K562 (cell line): Measurements from ENCODE around the gene ZNF646. TPM values are rescaled to one million over a fixed set of nuclear protein-coding genes. Genes with fewer than 3 reads are reported as not detected.
A peak's percentile ranks its signal among the peaks of the same experiment; 100 is the strongest.

ENCODE experiments used
- CCAR2 ChIP-seq: fragments of 200-400 bp; formaldehyde crosslinking; IDR thresholded peaks from 2 replicates; pipeline ENCODE4 v1.6.1; 2017; ENCODE audit warnings: mild to moderate bottlenecking, low read depth, low read length
- DPF2 ChIP-seq: fragments of 450-650 bp; IDR thresholded peaks from 2 replicates; pipeline ENCODE4 v1.6.1; 2016
- FOXP4 ChIP-seq: sonication (generic); formaldehyde crosslinking; IDR thresholded peaks from 2 replicates; pipeline ENCODE4 v1.8.0; 2022; ENCODE audit warnings: mild to moderate bottlenecking, missing genetic modification reagents, borderline replicate concordance
- HDGF ChIP-seq: fragments of 450-650 bp; IDR thresholded peaks from 2 replicates; pipeline ENCODE4 v1.6.1; 2016
- KHSRP ChIP-seq: fragments of 450-650 bp; IDR thresholded peaks from 2 replicates; pipeline ENCODE4 v1.6.1; 2017
- L3MBTL2 ChIP-seq: fragments of 450-650 bp; IDR thresholded peaks from 2 replicates; pipeline ENCODE4 v1.6.1; 2016; ENCODE audit warnings: mild to moderate bottlenecking, moderate library complexity
- MXI1 ChIP-seq: IDR thresholded peaks from 2 replicates; pipeline ENCODE4 v1.6.1; 2011; ENCODE audit warnings: low read depth, mild to moderate bottlenecking, improper control_type of control experiment, low read length
- MYNN ChIP-seq, 2 experiments: sonication (generic); formaldehyde crosslinking in 1 of 2; IDR thresholded peaks; 2 replicates each; pipeline versions ENCODE4 v1.5.0 to v1.6.1; 2016 to 2020; ENCODE audit warnings: antibody characterized with exemption in 1 of 2, missing genetic modification reagents in 1 of 2
- NEUROD1 ChIP-seq: fragments of 150-350 bp; IDR thresholded peaks from 2 replicates; pipeline ENCODE4 v1.6.1; 2014; ENCODE audit warnings: borderline replicate concordance, low read length, low read depth; ENCODE audit not compliant: partially characterized antibody
- NFIC ChIP-seq: fragments of 450-650 bp; IDR thresholded peaks from 2 replicates; pipeline ENCODE4 v1.6.1; 2017; ENCODE audit warnings: mild to moderate bottlenecking, inconsistent platforms
- POLR2AphosphoS5 ChIP-seq: IDR thresholded peaks from 2 replicates; pipeline ENCODE4 v1.6.1; 2011; ENCODE audit warnings: mild to moderate bottlenecking, low read depth, low read length, moderate library complexity; ENCODE audit not compliant: control insufficient read depth, insufficient read depth
- RAD21 ChIP-seq, 2 experiments: fragments of 250-450 bp in 1 of 2; fragments of 450-650 bp in 1 of 2; sonication (Bioruptor Pico) in 1 of 2; formaldehyde crosslinking in 1 of 2; IDR thresholded peaks in 1 of 2; conservative IDR thresholded peaks in 1 of 2; 2 replicates each; pipeline versions ENCODE4 v1.4.0 to v1.8.0; 2020 to 2022; ENCODE audit warnings: mild to moderate bottlenecking in 2 of 2, moderate library complexity in 1 of 2
- SRSF1 ChIP-seq: fragments of 200-400 bp; formaldehyde crosslinking; IDR thresholded peaks from 2 replicates; pipeline ENCODE4 v1.6.1; 2017; ENCODE audit warnings: mild to moderate bottlenecking, low read depth, low read length, moderate library complexity
- TOE1 ChIP-seq, 2 experiments: fragments of 450-650 bp in 1 of 2; sonication (generic) in 1 of 2; formaldehyde crosslinking in 1 of 2; IDR thresholded peaks; 2 replicates each; pipeline versions ENCODE4 v1.7.1 to v1.8.0; 2016 to 2022; ENCODE audit warnings: borderline replicate concordance in 2 of 2, mild to moderate bottlenecking in 2 of 2, antibody characterized with exemption in 1 of 2, inconsistent platforms in 1 of 2, low read depth in 1 of 2, missing genetic modification reagents in 1 of 2, moderate library complexity in 1 of 2
- ZNF134 ChIP-seq: fragments of 250-450 bp; sonication (Bioruptor Pico); conservative IDR thresholded peaks from 2 replicates; pipeline ENCODE4 v1.4.0; 2020
- ZNF174 ChIP-seq: fragments of 250-450 bp; sonication (Bioruptor Pico); IDR thresholded peaks from 2 replicates; pipeline ENCODE4 v1.4.0; 2020; ENCODE audit warnings: mild to moderate bottlenecking
- ZNF184 ChIP-seq: sonication (generic); formaldehyde crosslinking; IDR thresholded peaks from 2 replicates; pipeline ENCODE4 v1.5.0; 2020; ENCODE audit warnings: missing genetic modification reagents
- ZNF263 ChIP-seq: sonication (generic); formaldehyde crosslinking; IDR thresholded peaks from 2 replicates; pipeline ENCODE4 v1.8.0; 2022; ENCODE audit warnings: mild to moderate bottlenecking, missing genetic modification reagents, borderline replicate concordance
- ZNF668 ChIP-seq: fragments of 250-450 bp; sonication (Bioruptor Pico); IDR thresholded peaks from 2 replicates; pipeline ENCODE4 v1.8.0; 2022; ENCODE audit warnings: mild to moderate bottlenecking, inconsistent platforms
- ZNF717 ChIP-seq: fragments of 250-450 bp; sonication (Bioruptor Pico); IDR thresholded peaks from 2 replicates; pipeline ENCODE4 v1.5.0; 2021
- ZNF79 ChIP-seq: fragments of 250-450 bp; sonication (Bioruptor Pico); IDR thresholded peaks from 2 replicates; pipeline ENCODE4 v1.4.0; 2020; ENCODE audit warnings: low read depth, mild to moderate bottlenecking, moderate library complexity
- ZSCAN29 ChIP-seq: fragments of 450-650 bp; IDR thresholded peaks from 2 replicates; pipeline ENCODE4 v1.6.1; 2017
- polyA plus RNA-seq, 8 experiments: library from polyadenylated mRNA; depleted of rRNA in 4 of 8; stranded (reverse) in 5 of 8; unstranded in 3 of 8; fragments of >200 nt; fragmentation: Nextera tagmentation in 2 of 8; fragmentation: Illumina TruSeq in 1 of 8; extraction: Ambion mirVana in 2 of 8; extraction: Trizol in 1 of 8; gene quantifications; 2 replicates each; pipeline versions ENCODE4 v1.2.1 to v1.2.3, GENCODE V29; 2011 to 2014; ENCODE audit warnings: inconsistent platforms in 1 of 8, missing spikeins in 1 of 8
- total RNA-seq, 7 experiments: library from RNA; depleted of rRNA in 6 of 7; stranded (reverse); fragments of >200 nt in 6 of 7; fragmentation: Illumina TruSeq in 2 of 7; extraction: Trizol in 2 of 7; gene quantifications; 2 replicates each; pipeline versions ENCODE4 v1.2.1 to v1.2.3, GENCODE V29; 2011 to 2021; ENCODE audit warnings: low replicate concordance in 1 of 7
- TF ChIP-seq, protein P1 (sequence below): sonication (generic); formaldehyde crosslinking; IDR thresholded peaks from 2 replicates; pipeline ENCODE4 v1.9.0; 2022; ENCODE audit warnings: mild to moderate bottlenecking, missing genetic modification reagents
- TF ChIP-seq, protein P2 (sequence below): fragments of 250-450 bp; sonication (Bioruptor Pico); IDR thresholded peaks from 2 replicates; pipeline ENCODE4 v1.8.0; 2022; ENCODE audit warnings: inconsistent platforms

ZNF646 gene
- total and polyA plus RNA-seq, 9 of the 15 experiments (the other 6 are each of a cell fraction or from before 2014, with no cell fraction given) = 0.08 to 20.6 (median 8.0) TPM

GRCh38 chr16:31032736-31033708 is 41.2 kb upstream of the ZNF646 start, which contains the start of gene STX4 (continued):
- TF ChIP-seq FOXP4 (CRISPR knock-in tag) = no peak; the same call in none of the 2 replicates
- TF ChIP-seq HDGF = no peak
- no peak for TF ChIP-seq ZSCAN29
- TF ChIP-seq CCAR2 = no peak
- TF ChIP-seq ZNF174 (CRISPR knock-in tag) = no peak
- peak; percentile 99 for TF ChIP-seq L3MBTL2
- TF ChIP-seq ZNF79 (CRISPR knock-in tag) = no peak
- no peak; the same call in 1 of the 2 replicates for TF ChIP-seq ZNF263 (CRISPR knock-in tag)
- peak; percentile 84 for TF ChIP-seq KHSRP
- TF ChIP-seq, protein P1, sequence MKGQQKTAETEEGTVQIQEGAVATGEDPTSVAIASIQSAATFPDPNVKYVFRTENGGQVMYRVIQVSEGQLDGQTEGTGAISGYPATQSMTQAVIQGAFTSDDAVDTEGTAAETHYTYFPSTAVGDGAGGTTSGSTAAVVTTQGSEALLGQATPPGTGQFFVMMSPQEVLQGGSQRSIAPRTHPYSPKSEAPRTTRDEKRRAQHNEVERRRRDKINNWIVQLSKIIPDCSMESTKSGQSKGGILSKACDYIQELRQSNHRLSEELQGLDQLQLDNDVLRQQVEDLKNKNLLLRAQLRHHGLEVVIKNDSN (CRISPR knock-in tag) = peak; percentile 100
- TF ChIP-seq DPF2 = 0 out of 2 replicates have a peak, but pooled peaks have one; percentile 57
- peak; percentile 34; the same call in 1 of the 2 replicates for TF ChIP-seq MYNN (IDR thresholded peaks at IDR 0.05)
- TF ChIP-seq MYNN (CRISPR knock-in tag; IDR thresholded peaks at IDR 0.05) = no peak
- TF ChIP-seq NFIC = no peak; the same call in 1 of the 2 replicates
- peak; percentile 100 for TF ChIP-seq TOE1 (IDR thresholded peaks at IDR 0.05; ENCODE audit: borderline replicate concordance)
- TF ChIP-seq TOE1 (CRISPR knock-in tag; IDR thresholded peaks at IDR 0.05; ENCODE audit: borderline replicate concordance, low read depth) = peak; percentile 84; the same call in 1 of the 2 replicates
- TF ChIP-seq ZNF184 (CRISPR knock-in tag) = no peak
- peak; percentile 46 for TF ChIP-seq NEUROD1
- no peak for TF ChIP-seq ZNF717 (CRISPR knock-in tag)
- no peak for TF ChIP-seq ZNF668 (CRISPR knock-in tag)
- TF ChIP-seq, protein P2, sequence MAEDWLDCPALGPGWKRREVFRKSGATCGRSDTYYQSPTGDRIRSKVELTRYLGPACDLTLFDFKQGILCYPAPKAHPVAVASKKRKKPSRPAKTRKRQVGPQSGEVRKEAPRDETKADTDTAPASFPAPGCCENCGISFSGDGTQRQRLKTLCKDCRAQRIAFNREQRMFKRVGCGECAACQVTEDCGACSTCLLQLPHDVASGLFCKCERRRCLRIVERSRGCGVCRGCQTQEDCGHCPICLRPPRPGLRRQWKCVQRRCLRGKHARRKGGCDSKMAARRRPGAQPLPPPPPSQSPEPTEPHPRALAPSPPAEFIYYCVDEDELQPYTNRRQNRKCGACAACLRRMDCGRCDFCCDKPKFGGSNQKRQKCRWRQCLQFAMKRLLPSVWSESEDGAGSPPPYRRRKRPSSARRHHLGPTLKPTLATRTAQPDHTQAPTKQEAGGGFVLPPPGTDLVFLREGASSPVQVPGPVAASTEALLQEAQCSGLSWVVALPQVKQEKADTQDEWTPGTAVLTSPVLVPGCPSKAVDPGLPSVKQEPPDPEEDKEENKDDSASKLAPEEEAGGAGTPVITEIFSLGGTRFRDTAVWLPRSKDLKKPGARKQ = no peak
- TF ChIP-seq MXI1 = peak; percentile 52; the same call in 1 of the 2 replicates
- no peak for TF ChIP-seq POLR2AphosphoS5
- TF ChIP-seq RAD21 (CRISPR knock-in tag; conservative IDR thresholded peaks at IDR 0.05 in 1 of 2, IDR thresholded peaks at IDR 0.05 in 1 of 2) = 0 out of 4 replicates have a peak, but pooled peaks of 1 of the 2 experiments have one; percentile 2
- no peak for TF ChIP-seq SRSF1
- no peak for TF ChIP-seq ZNF134 (CRISPR knock-in tag)
